Activated naive CD4-positive, alpha-beta T cell treated with anti-CD3 and anti-CD28 coated beads, Interleukin-2, amount 50 U/mL, for 24 hours (primary cell): ENCODE measurements around the gene ALKBH8.
A peak's percentile ranks its signal among the peaks of the same experiment; 100 is the strongest.

ENCODE experiments used
- H3K27ac Mint-ChIP-seq: one replicate; pipeline ENCODE4 v1.8.0; 2021; ENCODE audit warnings: mild to moderate bottlenecking, mixed read lengths
- H3K27me3 Mint-ChIP-seq: one replicate; pipeline ENCODE4 v1.8.0; 2021; ENCODE audit warnings: mixed read lengths
- H3K36me3 Mint-ChIP-seq: one replicate; pipeline ENCODE4 v1.8.0; 2021; ENCODE audit warnings: mixed read lengths
- H3K4me1 Mint-ChIP-seq: one replicate; pipeline ENCODE4 v1.8.0; 2021; ENCODE audit warnings: mixed read lengths
- H3K4me3 Mint-ChIP-seq: one replicate; pipeline ENCODE4 v1.8.0; 2021; ENCODE audit warnings: mild to moderate bottlenecking, mixed read lengths
- H3K9me3 Mint-ChIP-seq: one replicate; pipeline ENCODE4 v1.8.0; 2021; ENCODE audit warnings: mixed read lengths

Gene ALKBH8

DNA sequence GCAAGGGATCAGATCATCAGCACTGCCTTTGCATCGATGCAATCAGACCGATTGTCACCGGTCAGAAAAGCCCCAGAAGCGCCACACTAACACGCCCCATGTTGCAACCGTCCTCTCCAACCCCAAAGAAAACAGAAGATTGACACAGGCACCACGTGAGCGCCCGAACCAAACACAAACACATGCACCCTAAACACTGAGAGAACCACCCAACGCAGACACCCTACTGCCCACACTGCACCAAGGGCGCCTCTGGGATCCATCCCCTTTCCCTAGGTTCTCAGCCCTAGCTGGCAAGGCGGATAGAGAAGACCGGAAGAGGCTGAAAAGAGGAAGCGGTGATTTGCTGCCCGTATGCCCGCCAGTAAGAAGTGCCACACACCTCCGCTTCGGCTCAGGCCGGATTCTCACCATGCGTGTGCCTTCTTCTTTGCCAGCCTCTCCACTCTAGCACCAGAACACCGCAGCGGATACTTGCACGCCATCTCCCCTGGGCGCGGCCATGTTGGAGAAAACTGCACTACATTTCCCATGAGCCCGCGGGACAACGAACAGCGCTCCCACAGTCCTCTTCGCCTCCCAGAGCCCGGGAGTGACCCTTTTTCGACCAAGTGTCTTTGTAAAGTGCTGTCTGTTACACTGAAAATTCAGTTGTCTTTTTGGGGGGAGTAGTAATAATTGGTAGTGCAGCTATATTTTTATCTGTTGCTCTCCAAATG is at the start of gene ALKBH8:
TSS of gene ALKBH8 (minus strand) at position 517 of the 719 bp plus-strand sequence. CDS start 4,842 bp downstream, outside the sequence.
- Mint-ChIP-seq H3K27ac (peak within 1 kb of the TSS; percentile 95), H3K4me1 (peaks cover 65% of the 10 kb centered on the region), H3K36me3 (peaks cover 2% of the 10 kb centered on the region), H3K4me3 (peak within 1 kb of the TSS; percentile 92), H3K9me3 (no peaks in the 10 kb centered on the region), H3K27me3 (no peaks in the 10 kb centered on the region)

DNA sequence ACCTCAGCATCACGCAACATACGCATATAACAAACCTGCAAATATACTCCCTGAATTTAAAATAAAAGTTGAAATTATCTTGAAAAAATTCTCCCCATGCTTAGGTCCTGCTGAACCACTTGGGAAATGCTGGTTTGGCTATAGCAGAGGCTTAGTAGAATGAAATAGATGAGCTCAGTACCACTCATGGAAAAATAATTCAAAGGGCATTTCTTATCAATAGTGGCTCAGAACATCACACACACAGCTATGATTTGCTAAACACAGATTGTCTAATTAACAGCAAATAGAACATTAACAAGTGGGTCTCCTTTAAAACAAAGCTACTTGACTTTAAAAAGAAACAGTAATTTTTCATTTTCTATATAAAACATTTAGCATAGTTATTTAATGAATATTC is 46.9 kb upstream of the ALKBH8 start:
- Mint-ChIP-seq H3K27ac (no peak overlapping the region), H3K9me3 (no peaks in the 10 kb centered on the region), H3K4me3 (no peak overlapping the region), H3K27me3 (peaks cover 24% of the 10 kb centered on the region), H3K36me3 (no peaks in the 10 kb centered on the region), H3K4me1 (no peaks in the 10 kb centered on the region)

- Mint-ChIP-seq H3K27ac (no peak overlapping the region), H3K4me3 (no peak overlapping the region), H3K27me3 (peaks cover 35% of the 10 kb centered on the region), H3K36me3 (no peaks in the 10 kb centered on the region), H3K9me3 (no peaks in the 10 kb centered on the region), H3K4me1 (no peaks in the 10 kb centered on the region)
Measured at GRCh38 chr11:107609400-107610218, 44.1 kb upstream of the ALKBH8 start.

DNA sequence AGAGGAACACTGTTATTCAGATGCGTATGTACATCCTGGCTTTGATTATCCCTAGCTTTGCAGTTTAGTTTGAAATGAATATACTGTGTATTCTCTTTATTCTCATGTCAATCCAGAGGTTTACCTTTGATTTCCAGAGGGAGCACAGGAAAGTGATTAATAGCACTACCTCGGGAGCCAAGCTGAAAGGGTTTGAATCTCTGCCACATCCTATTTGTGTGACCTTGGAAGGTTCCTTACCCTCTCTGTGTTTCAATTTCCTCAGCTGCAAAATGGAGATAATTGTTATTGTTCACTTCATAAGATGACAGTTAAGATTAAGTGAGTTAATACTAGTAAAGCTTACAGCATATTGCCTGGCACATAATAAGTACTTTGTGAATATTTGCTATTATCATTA is 43.3 kb upstream of the ALKBH8 start:
- Mint-ChIP-seq H3K4me3 (no peak overlapping the region), H3K27me3 (peaks cover 41% of the 10 kb centered on the region), H3K9me3 (no peaks in the 10 kb centered on the region), H3K27ac (no peak overlapping the region), H3K4me1 (no peaks in the 10 kb centered on the region), H3K36me3 (no peaks in the 10 kb centered on the region)

DNA sequence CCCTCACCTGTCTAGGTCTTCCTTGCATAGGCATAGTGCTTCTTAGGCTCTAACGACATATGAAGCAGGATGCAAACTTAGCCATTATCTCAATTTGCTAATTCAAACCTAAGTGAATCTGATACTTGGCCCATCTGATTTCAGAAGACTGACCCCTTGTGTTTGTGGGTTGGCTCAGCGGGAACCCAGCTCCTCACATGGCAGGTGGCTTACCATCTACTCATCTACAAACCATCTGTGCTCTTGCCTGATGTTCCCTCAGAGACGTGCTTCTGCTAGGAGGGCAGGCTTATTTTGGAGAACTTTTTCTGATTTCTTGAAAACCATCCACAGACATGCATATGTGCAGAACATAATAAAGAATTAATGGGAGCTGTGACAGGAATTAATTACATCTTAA is 40.6 kb upstream of the ALKBH8 start:
- Mint-ChIP-seq H3K9me3 (no peaks in the 10 kb centered on the region), H3K4me1 (no peaks in the 10 kb centered on the region), H3K4me3 (no peak overlapping the region), H3K27ac (no peak overlapping the region), H3K27me3 (peaks cover 52% of the 10 kb centered on the region), H3K36me3 (no peaks in the 10 kb centered on the region)

GRCh38 chr11:107605061-107606006 is 39.8 kb upstream of the ALKBH8 start:
- no peak overlapping the region for H3K4me3 Mint-ChIP-seq
- no peak overlapping the region for H3K27ac Mint-ChIP-seq
- H3K4me1 Mint-ChIP-seq = no peaks in the 10 kb centered on the region
- no peaks in the 10 kb centered on the region for H3K9me3 Mint-ChIP-seq
- H3K36me3 Mint-ChIP-seq = no peaks in the 10 kb centered on the region
- peaks cover 52% of the 10 kb centered on the region for H3K27me3 Mint-ChIP-seq

DNA sequence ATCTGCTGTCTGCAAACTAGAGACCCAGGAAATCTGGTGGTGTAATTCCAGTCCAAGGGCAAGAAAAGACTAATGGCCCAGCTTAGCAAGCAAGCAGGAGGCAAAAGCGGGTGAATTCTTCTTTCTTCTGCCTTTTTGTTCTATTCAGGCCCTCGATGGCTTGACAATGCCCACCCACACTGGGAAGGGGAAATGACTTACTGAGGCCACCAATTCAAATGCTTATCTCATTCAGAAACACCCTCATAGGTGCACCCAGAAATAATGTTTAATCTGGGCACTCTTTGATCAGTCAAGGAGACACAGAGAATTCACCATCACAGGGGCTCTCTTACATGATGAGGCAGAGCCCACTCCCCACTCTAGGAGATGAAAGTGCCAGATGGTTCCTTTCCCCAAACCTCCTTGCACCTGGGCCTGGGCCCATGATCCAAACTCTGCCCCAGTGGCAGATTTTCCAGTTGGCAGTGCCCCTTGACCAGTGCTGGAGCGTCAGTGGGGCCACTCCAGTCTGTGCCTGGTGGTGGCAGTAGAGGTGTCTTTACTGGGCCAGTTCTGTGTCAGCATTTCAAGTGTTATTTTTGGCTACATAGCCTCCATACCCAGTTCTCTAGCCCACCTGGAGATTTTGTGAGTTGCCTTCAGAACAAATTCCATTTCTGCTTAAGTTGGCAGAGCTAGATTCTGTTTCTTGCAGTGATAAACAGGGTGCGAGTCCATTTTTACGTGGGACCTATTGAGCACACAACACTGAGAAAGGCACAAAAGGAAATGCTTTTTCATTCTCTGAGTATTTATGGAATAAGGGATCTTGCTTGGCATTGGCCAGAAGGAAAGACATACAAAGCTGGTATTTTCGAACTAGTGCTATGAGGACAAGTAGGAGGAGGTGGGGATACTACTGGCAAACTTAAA is 32.9 kb upstream of the ALKBH8 start:
- H3K4me1 Mint-ChIP-seq = no peaks in the 10 kb centered on the region
- peaks cover 50% of the 10 kb centered on the region for H3K27me3 Mint-ChIP-seq
- no peak overlapping the region for H3K27ac Mint-ChIP-seq
- no peaks in the 10 kb centered on the region for H3K9me3 Mint-ChIP-seq
- H3K36me3 Mint-ChIP-seq = no peaks in the 10 kb centered on the region
- no peak overlapping the region for H3K4me3 Mint-ChIP-seq

- Mint-ChIP-seq H3K27ac (no peak overlapping the region), H3K27me3 (peaks cover 54% of the 10 kb centered on the region), H3K4me1 (peaks cover 28% of the 10 kb centered on the region), H3K36me3 (no peaks in the 10 kb centered on the region), H3K4me3 (no peak overlapping the region), H3K9me3 (no peaks in the 10 kb centered on the region)
Measured at GRCh38 chr11:107594736-107595135, 29.2 kb upstream of the ALKBH8 start.

DNA sequence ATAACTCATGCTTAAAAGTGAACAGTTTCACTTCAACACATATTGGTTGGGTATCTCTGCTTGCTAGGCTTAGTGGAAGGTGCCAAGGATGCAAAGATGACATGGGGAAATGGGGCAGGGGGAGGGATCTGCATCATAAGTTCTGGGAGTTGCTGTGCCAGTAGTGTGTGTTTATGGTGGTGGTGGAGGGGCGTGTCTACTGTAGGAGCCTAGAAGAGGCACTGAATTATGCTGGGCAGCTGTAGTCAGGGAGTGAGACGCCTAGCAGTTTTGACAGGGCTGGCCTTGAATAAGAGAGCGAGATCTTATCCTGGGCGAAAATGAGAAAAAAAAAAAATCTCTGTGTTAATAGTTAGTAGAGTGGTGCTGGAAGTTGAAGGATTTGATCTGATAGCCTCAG is 28.4 kb upstream of the ALKBH8 start:
- H3K4me1 Mint-ChIP-seq = peaks cover 33% of the 10 kb centered on the region
- no peak overlapping the region for H3K4me3 Mint-ChIP-seq
- H3K36me3 Mint-ChIP-seq = no peaks in the 10 kb centered on the region
- no peaks in the 10 kb centered on the region for H3K9me3 Mint-ChIP-seq
- H3K27ac Mint-ChIP-seq = no peak overlapping the region
- peaks cover 60% of the 10 kb centered on the region for H3K27me3 Mint-ChIP-seq

- Mint-ChIP-seq H3K4me1 (peaks cover 33% of the 10 kb centered on the region), H3K27ac (no peak overlapping the region), H3K27me3 (peaks cover 62% of the 10 kb centered on the region), H3K4me3 (no peak overlapping the region), H3K36me3 (peaks cover 2% of the 10 kb centered on the region), H3K9me3 (peaks cover 5% of the 10 kb centered on the region)
Measured at GRCh38 chr11:107592813-107593212, 27.3 kb upstream of the ALKBH8 start.

- peaks cover 65% of the 10 kb centered on the region for H3K27me3 Mint-ChIP-seq
- H3K27ac Mint-ChIP-seq = no peak overlapping the region
- H3K36me3 Mint-ChIP-seq = peaks cover 2% of the 10 kb centered on the region
- peaks cover 5% of the 10 kb centered on the region for H3K9me3 Mint-ChIP-seq
- peaks cover 33% of the 10 kb centered on the region for H3K4me1 Mint-ChIP-seq
- H3K4me3 Mint-ChIP-seq = peak overlapping the region; percentile 86
Measured at GRCh38 chr11:107592231-107592590, 26.7 kb upstream of the ALKBH8 start.

GRCh38 chr11:107591378-107592230 is 26.1 kb upstream of the ALKBH8 start:
- peaks cover 33% of the 10 kb centered on the region for H3K4me1 Mint-ChIP-seq
- peaks cover 5% of the 10 kb centered on the region for H3K9me3 Mint-ChIP-seq

DNA sequence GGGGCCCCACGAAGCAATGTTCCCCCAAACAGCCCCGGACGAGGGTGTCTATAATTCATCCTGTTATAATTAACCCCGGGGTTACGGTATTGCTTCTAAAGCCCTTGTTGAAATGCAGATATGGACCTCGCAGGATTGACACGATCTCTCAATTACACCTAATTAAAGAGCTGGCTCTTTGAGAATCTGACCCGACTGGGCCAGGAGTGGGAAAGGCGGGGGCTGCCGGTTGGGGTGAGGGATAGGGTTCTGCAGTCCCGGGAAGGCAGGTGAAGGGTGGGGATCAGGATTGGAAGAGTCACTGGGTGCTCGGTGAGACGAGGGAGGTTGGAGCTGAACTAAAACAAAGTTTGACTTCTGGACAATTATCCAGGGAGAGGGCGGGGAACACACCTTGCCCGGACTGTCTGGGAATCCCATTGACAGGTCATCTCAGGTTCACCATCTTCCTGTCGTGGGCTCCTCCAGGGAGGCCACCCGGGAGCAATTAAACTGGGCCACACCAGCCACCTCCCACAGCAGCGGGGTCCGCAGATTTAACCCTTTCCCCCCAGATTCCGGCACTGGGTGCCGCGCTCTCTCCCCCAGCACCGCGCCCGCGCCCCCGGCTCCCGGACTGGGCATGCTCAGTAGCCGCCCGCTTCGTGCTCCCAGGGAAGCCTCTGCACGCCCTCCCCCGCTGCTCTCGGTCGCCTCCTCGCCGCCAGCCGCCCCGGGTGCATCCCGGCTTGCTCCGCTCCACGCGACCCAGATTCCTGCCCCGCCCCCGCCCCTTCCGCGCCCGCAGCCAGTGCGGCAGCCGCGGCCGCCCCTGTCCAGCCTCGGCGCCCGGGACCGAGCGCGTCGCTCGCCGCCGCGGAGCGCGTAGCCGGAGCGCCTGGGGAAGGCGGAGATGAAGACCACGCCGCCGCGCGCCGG is 25.2 kb upstream of the ALKBH8 start, which contains the start of gene ELMOD1:
TSS of gene ELMOD1 (plus strand) at position 688 of the 918 bp plus-strand sequence. CDS start 27,043 bp downstream, outside the sequence.
- Mint-ChIP-seq H3K27me3 (peaks cover 66% of the 10 kb centered on the region), H3K9me3 (peaks cover 5% of the 10 kb centered on the region), H3K36me3 (peaks cover 2% of the 10 kb centered on the region), H3K4me3 (peak within 1 kb of the TSS; percentile 86), H3K4me1 (peaks cover 33% of the 10 kb centered on the region), H3K27ac (peak within 1 kb of the TSS; percentile 52)

More at GRCh38 chr11:107591378-107592230, 26.1 kb upstream of the ALKBH8 start:
- H3K36me3 Mint-ChIP-seq = peaks cover 2% of the 10 kb centered on the region
- peaks cover 64% of the 10 kb centered on the region for H3K27me3 Mint-ChIP-seq
- H3K4me3 Mint-ChIP-seq = peak overlapping the region; percentile 86
- peak overlapping the region; percentile 52 for H3K27ac Mint-ChIP-seq
